ENCODE data around the gene USP49.

- TF ChIP-seq, protein P1, sequence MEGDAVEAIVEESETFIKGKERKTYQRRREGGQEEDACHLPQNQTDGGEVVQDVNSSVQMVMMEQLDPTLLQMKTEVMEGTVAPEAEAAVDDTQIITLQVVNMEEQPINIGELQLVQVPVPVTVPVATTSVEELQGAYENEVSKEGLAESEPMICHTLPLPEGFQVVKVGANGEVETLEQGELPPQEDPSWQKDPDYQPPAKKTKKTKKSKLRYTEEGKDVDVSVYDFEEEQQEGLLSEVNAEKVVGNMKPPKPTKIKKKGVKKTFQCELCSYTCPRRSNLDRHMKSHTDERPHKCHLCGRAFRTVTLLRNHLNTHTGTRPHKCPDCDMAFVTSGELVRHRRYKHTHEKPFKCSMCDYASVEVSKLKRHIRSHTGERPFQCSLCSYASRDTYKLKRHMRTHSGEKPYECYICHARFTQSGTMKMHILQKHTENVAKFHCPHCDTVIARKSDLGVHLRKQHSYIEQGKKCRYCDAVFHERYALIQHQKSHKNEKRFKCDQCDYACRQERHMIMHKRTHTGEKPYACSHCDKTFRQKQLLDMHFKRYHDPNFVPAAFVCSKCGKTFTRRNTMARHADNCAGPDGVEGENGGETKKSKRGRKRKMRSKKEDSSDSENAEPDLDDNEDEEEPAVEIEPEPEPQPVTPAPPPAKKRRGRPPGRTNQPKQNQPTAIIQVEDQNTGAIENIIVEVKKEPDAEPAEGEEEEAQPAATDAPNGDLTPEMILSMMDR (IDR thresholded peaks at IDR 0.05) = no peak
- no peak for TF ChIP-seq POLR2A (IDR thresholded peaks at IDR 0.05)
Observed at GRCh38 chr6:41858703-41859102, 36.5 kb downstream of the USP49 start.

All from right lobe of liver (tissue), 4 donors.